ENCODE measurements around the gene ZCRB1.
A peak's percentile ranks its signal among the peaks of the same experiment; 100 is the strongest.

Gene ZCRB1, protein sequence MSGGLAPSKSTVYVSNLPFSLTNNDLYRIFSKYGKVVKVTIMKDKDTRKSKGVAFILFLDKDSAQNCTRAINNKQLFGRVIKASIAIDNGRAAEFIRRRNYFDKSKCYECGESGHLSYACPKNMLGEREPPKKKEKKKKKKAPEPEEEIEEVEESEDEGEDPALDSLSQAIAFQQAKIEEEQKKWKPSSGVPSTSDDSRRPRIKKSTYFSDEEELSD

GRCh38 chr12:42325653-42326474 is at the start of gene ZCRB1, which contains the start of gene PPHLN1:
TSS of gene ZCRB1 (minus strand) at chr12:42326094. CDS start at chr12:42324102, 1,992 bp downstream.
TSS of gene PPHLN1 (plus strand) at chr12:42326167. CDS start at chr12:42335903, 9,736 bp downstream.
- TF ChIP-seq FOXM1 (IDR thresholded peaks at IDR 0.05; ENCODE audit: borderline replicate concordance, low read depth) = no peak
- no peak for TF ChIP-seq NFIC (IDR thresholded peaks at IDR 0.05)
- peak; percentile 32; the same call in 1 of the 2 replicates for TF ChIP-seq YY1 (IDR thresholded peaks at IDR 0.05; ENCODE audit: low read depth)
- no peak for TF ChIP-seq EGR1 (IDR thresholded peaks at IDR 0.05)
- 0 out of 2 replicates have a peak, but pooled peaks have one; percentile 15 for TF ChIP-seq EP300 (IDR thresholded peaks at IDR 0.05; ENCODE audit: borderline replicate concordance)
- peak; percentile 81 for TF ChIP-seq TAF1 (IDR thresholded peaks at IDR 0.05; ENCODE audit: low read depth)
- TF ChIP-seq ZBTB7A (IDR thresholded peaks at IDR 0.05; ENCODE audit: low read depth) = peak; percentile 77; the same call in 1 of the 2 replicates
- TF ChIP-seq, protein P1, sequence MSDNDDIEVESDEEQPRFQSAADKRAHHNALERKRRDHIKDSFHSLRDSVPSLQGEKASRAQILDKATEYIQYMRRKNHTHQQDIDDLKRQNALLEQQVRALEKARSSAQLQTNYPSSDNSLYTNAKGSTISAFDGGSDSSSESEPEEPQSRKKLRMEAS (IDR thresholded peaks at IDR 0.05) = peak; percentile 39
- TF ChIP-seq TCF12 (IDR thresholded peaks at IDR 0.05; ENCODE audit: low read depth) = peak; percentile 29; the same call in 1 of the 2 replicates
- peak; percentile 94 for TF ChIP-seq CREB1 (IDR thresholded peaks at IDR 0.05; ENCODE audit: low read depth)

DNA sequence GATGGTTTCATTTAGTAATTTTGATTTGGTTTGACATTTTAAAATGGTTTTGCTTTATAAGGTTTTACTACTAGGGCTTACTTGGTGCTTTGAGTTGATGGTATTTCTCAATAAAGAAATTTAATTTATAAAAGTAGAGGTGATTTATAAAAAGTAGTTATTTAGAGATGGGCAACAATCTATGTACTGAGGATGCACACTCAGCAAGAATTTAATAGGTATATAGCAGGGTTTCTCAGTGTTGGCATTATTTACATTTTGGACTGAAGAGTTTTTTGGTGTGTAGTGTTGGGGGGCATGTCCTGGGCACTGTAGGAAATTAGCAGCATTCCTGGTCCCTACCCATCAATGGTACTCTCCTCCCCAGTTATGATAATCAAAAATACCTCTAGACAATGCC is 47.8 kb upstream of the ZCRB1 start:
- TF ChIP-seq REST (IDR thresholded peaks at IDR 0.05; ENCODE audit: low read depth) (no peak), ZBTB7A (IDR thresholded peaks at IDR 0.05; ENCODE audit: low read depth) (no peak), YY1 (IDR thresholded peaks at IDR 0.05; ENCODE audit: low read depth) (no peak)
- TF ChIP-seq, protein P1 (IDR thresholded peaks at IDR 0.05) = no peak

DNA sequence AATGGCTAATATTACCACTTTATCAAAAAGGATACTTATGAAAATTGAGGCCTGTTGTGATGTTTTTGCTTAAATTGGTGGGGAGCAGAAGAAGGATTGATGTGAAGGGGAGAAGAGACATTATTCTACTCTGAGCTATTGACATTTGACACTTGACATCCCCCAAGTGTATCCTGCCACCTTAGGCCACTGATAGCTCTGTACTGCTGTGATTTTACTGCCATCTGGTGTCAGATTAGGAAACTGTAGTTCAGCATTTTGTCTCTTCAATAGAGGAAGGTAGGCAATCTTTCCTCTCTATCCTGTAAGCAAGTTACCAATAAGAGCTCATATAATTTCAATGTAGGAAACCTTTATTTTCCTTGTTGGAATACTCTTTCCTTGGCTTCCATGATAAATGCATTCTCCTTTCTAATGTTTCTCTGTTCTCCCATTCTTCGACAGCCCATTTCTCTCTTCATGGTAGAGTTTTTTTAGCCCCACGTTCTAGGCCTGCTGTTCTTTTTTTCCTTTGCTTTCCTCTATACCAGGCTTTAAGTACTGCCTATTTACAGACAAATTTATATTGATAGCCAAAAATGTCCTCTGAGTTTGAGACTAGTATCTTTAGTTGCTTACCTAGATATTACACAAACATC is 46.4 kb upstream of the ZCRB1 start:
- no peak for TF ChIP-seq TEAD4 (IDR thresholded peaks at IDR 0.05)
- no peak for TF ChIP-seq FOXM1 (IDR thresholded peaks at IDR 0.05; ENCODE audit: borderline replicate concordance, low read depth)
- TF ChIP-seq RAD21 (IDR thresholded peaks at IDR 0.05; ENCODE audit: low read depth) = peak; percentile 91

GRCh38 chr12:42370013-42370412 is 44.1 kb upstream of the ZCRB1 start:
- TF ChIP-seq RAD21 (IDR thresholded peaks at IDR 0.05; ENCODE audit: low read depth) (no peak), CEBPB (IDR thresholded peaks at IDR 0.05) (no peak), EP300 (IDR thresholded peaks at IDR 0.05; ENCODE audit: borderline replicate concordance) (no peak), EGR1 (IDR thresholded peaks at IDR 0.05) (no peak), ZBTB7A (IDR thresholded peaks at IDR 0.05; ENCODE audit: low read depth) (no peak), FOXM1 (IDR thresholded peaks at IDR 0.05; ENCODE audit: borderline replicate concordance, low read depth) (no peak), CREB1 (IDR thresholded peaks at IDR 0.05; ENCODE audit: low read depth) (no peak), NFIC (IDR thresholded peaks at IDR 0.05) (no peak)

GRCh38 chr12:42365486-42365885 is 39.6 kb upstream of the ZCRB1 start:
- TF ChIP-seq EGR1 (IDR thresholded peaks at IDR 0.05) = no peak
- no peak for TF ChIP-seq REST (IDR thresholded peaks at IDR 0.05; ENCODE audit: low read depth)
- TF ChIP-seq, protein P1 (IDR thresholded peaks at IDR 0.05) = no peak
- TF ChIP-seq FOXM1 (IDR thresholded peaks at IDR 0.05; ENCODE audit: borderline replicate concordance, low read depth) = no peak
- no peak for TF ChIP-seq NFIC (IDR thresholded peaks at IDR 0.05)
- TF ChIP-seq TCF12 (IDR thresholded peaks at IDR 0.05; ENCODE audit: low read depth) = no peak
- no peak for TF ChIP-seq TEAD4 (IDR thresholded peaks at IDR 0.05)
- no peak for TF ChIP-seq USF1 (IDR thresholded peaks at IDR 0.05)
- TF ChIP-seq CREB1 (IDR thresholded peaks at IDR 0.05; ENCODE audit: low read depth) = no peak
- TF ChIP-seq CEBPB (IDR thresholded peaks at IDR 0.05) = no peak
- TF ChIP-seq ZBTB7A (IDR thresholded peaks at IDR 0.05; ENCODE audit: low read depth) = no peak
- TF ChIP-seq TAF1 (IDR thresholded peaks at IDR 0.05; ENCODE audit: low read depth) = no peak
- no peak for TF ChIP-seq EP300 (IDR thresholded peaks at IDR 0.05; ENCODE audit: borderline replicate concordance)
- no peak for TF ChIP-seq YY1 (IDR thresholded peaks at IDR 0.05; ENCODE audit: low read depth)
- no peak for TF ChIP-seq RAD21 (IDR thresholded peaks at IDR 0.05; ENCODE audit: low read depth)

Data from Ishikawa (cell line).